ENCODE data around the gene FAM193A.

FAM193A gene

GRCh38 chr4:2715426-2715825, 179.0 kb downstream of the FAM193A start (continued):
- TF ChIP-seq TSHZ2 (CRISPR knock-in tag; IDR thresholded peaks at IDR 0.05) (no peak), ESRRG (CRISPR knock-in tag; IDR thresholded peaks at IDR 0.05) (no peak), SNAI2 (CRISPR knock-in tag; IDR thresholded peaks at IDR 0.05) (no peak), ZC3H10 (CRISPR knock-in tag; IDR thresholded peaks at IDR 0.05) (no peak)

GRCh38 chr4:2716236-2716635, 179.8 kb downstream of the FAM193A start:
- no peak for TF ChIP-seq POU6F1 (CRISPR knock-in tag; IDR thresholded peaks at IDR 0.05; ENCODE audit: borderline replicate concordance, low read depth)
- no peak for TF ChIP-seq ZNF70 (CRISPR knock-in tag; IDR thresholded peaks at IDR 0.05)
- no peak for TF ChIP-seq ARNTL (CRISPR knock-in tag; IDR thresholded peaks at IDR 0.05; ENCODE audit: borderline replicate concordance, low read depth)
- TF ChIP-seq OSR1 (CRISPR knock-in tag; IDR thresholded peaks at IDR 0.05), result no peak
- no peak for TF ChIP-seq ZC3H10 (CRISPR knock-in tag; IDR thresholded peaks at IDR 0.05)
- TF ChIP-seq ESRRG (CRISPR knock-in tag; IDR thresholded peaks at IDR 0.05), result no peak
- TF ChIP-seq TCF4 (CRISPR knock-in tag; IDR thresholded peaks at IDR 0.05; ENCODE audit: borderline replicate concordance), result no peak
- no peak for ATAC-seq

GRCh38 chr4:2721586-2721985, 185.1 kb downstream of the FAM193A start:
- TF ChIP-seq ARNTL (CRISPR knock-in tag; IDR thresholded peaks at IDR 0.05; ENCODE audit: borderline replicate concordance, low read depth), result no peak
- no peak for TF ChIP-seq ZNF8 (CRISPR knock-in tag; IDR thresholded peaks at IDR 0.05)
- no peak for TF ChIP-seq ZC3H10 (CRISPR knock-in tag; IDR thresholded peaks at IDR 0.05)
- TF ChIP-seq CSRNP3 (CRISPR knock-in tag; IDR thresholded peaks at IDR 0.05), result no peak
- TF ChIP-seq ZFP30 (CRISPR knock-in tag; IDR thresholded peaks at IDR 0.05), result no peak
- no peak for TF ChIP-seq TOX (CRISPR knock-in tag; IDR thresholded peaks at IDR 0.05; ENCODE audit: borderline replicate concordance)
- no peak for TF ChIP-seq ISL1 (CRISPR knock-in tag; IDR thresholded peaks at IDR 0.05)
- TF ChIP-seq GLIS3 (CRISPR knock-in tag; IDR thresholded peaks at IDR 0.05), result no peak
- no peak for TF ChIP-seq ESRRG (CRISPR knock-in tag; IDR thresholded peaks at IDR 0.05)
- no peak for TF ChIP-seq ZFP3 (CRISPR knock-in tag; IDR thresholded peaks at IDR 0.05)
- TF ChIP-seq OSR1 (CRISPR knock-in tag; IDR thresholded peaks at IDR 0.05), result no peak
- TF ChIP-seq CSDC2 (CRISPR knock-in tag; IDR thresholded peaks at IDR 0.05), result no peak
- TF ChIP-seq RARB (CRISPR knock-in tag; IDR thresholded peaks at IDR 0.05), result no peak
- no peak for TF ChIP-seq BACH2 (CRISPR knock-in tag; IDR thresholded peaks at IDR 0.05; ENCODE audit: borderline replicate concordance)
- TF ChIP-seq CREB5 (CRISPR knock-in tag; IDR thresholded peaks at IDR 0.05; ENCODE audit: low read depth), result no peak
- no peak for TF ChIP-seq SNAI2 (CRISPR knock-in tag; IDR thresholded peaks at IDR 0.05)
- TF ChIP-seq TCF4 (CRISPR knock-in tag; IDR thresholded peaks at IDR 0.05; ENCODE audit: borderline replicate concordance), result no peak
- TF ChIP-seq PPARA (CRISPR knock-in tag; IDR thresholded peaks at IDR 0.05; ENCODE audit: borderline replicate concordance), result no peak

GRCh38 chr4:2722033-2722432, 185.6 kb downstream of the FAM193A start:
- ATAC-seq, result no peak; the same call in 2 of the 3 replicates
- TF ChIP-seq BACH2 (CRISPR knock-in tag; IDR thresholded peaks at IDR 0.05; ENCODE audit: borderline replicate concordance) (no peak), CREB5 (CRISPR knock-in tag; IDR thresholded peaks at IDR 0.05; ENCODE audit: low read depth) (no peak), ZNF565 (CRISPR knock-in tag; conservative IDR thresholded peaks at IDR 0.05; ENCODE audit: low read depth) (no peak), ZNF8 (CRISPR knock-in tag; IDR thresholded peaks at IDR 0.05) (no peak), ISL1 (CRISPR knock-in tag; IDR thresholded peaks at IDR 0.05) (no peak), SNAI2 (CRISPR knock-in tag; IDR thresholded peaks at IDR 0.05) (no peak), ZFP30 (CRISPR knock-in tag; IDR thresholded peaks at IDR 0.05) (no peak), GLIS3 (CRISPR knock-in tag; IDR thresholded peaks at IDR 0.05) (no peak), TCF4 (CRISPR knock-in tag; IDR thresholded peaks at IDR 0.05; ENCODE audit: borderline replicate concordance) (no peak), ZC3H10 (CRISPR knock-in tag; IDR thresholded peaks at IDR 0.05) (no peak), RARB (CRISPR knock-in tag; IDR thresholded peaks at IDR 0.05) (no peak), ARNTL (CRISPR knock-in tag; IDR thresholded peaks at IDR 0.05; ENCODE audit: borderline replicate concordance, low read depth) (no peak), OSR1 (CRISPR knock-in tag; IDR thresholded peaks at IDR 0.05) (no peak)

More at GRCh38 chr4:2721586-2721985, 185.1 kb downstream of the FAM193A start:
- ATAC-seq, result no peak
